Uterus (tissue), 2 donors: ENCODE results near the gene CELF4.

Experiments used
- POLR2A ChIP-seq, 2 donors: fragments of 450-650 bp; IDR thresholded peaks; one replicate each; pipeline ENCODE4 v1.6.1; 2016; ENCODE audit warnings: antibody characterized with exemption in 2 of 2, mild to moderate bottlenecking in 1 of 2, moderate library complexity in 1 of 2
- TF ChIP-seq, protein P1 (sequence below), 4 experiments: fragments of 200-600 bp in 2 of 4; fragments of 450-650 bp in 2 of 4; sonication (generic) in 2 of 4; IDR thresholded peaks; one replicate each; pipeline ENCODE4 v1.5.1; 2016 to 2019; ENCODE audit warnings: antibody characterized with exemption in 4 of 4, mild to moderate bottlenecking in 2 of 4, moderate library complexity in 1 of 4

DNA sequence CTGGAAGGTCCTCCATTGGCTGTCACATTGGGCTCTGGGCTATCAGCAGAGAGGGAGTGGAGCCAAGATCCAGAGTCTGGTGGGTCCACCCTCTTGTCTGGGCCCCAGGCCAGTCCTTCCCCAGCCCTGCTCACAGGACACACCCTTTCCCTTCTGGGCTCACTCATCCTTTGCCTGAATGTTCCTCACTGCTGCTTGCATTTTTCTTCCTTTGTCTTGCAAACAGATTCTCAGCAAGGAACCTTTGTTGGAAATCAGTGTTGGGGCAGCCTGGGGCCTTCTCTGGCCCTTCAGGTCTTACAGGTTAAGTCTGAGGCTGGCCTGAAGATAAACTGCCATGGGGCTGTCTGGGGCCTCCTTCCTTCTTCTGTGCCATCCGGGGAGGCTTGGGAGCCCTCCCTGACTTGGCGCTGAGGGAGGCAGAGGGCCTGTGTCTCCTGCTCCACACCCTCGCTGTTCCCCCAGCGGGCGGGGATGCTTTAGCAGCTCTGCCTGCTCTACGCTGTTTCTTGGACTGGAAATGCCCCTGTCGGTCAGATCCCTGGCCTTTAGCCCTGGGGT, 11.5 kb upstream of the CELF4 start:
- TF ChIP-seq, protein P1, sequence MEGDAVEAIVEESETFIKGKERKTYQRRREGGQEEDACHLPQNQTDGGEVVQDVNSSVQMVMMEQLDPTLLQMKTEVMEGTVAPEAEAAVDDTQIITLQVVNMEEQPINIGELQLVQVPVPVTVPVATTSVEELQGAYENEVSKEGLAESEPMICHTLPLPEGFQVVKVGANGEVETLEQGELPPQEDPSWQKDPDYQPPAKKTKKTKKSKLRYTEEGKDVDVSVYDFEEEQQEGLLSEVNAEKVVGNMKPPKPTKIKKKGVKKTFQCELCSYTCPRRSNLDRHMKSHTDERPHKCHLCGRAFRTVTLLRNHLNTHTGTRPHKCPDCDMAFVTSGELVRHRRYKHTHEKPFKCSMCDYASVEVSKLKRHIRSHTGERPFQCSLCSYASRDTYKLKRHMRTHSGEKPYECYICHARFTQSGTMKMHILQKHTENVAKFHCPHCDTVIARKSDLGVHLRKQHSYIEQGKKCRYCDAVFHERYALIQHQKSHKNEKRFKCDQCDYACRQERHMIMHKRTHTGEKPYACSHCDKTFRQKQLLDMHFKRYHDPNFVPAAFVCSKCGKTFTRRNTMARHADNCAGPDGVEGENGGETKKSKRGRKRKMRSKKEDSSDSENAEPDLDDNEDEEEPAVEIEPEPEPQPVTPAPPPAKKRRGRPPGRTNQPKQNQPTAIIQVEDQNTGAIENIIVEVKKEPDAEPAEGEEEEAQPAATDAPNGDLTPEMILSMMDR (IDR thresholded peaks at IDR 0.05): no peak
- TF ChIP-seq POLR2A (IDR thresholded peaks at IDR 0.05): no peak
